DMS53 (cell line): ENCODE data around the gene PTK7.

ENCODE experiments used
- DNase-seq: peaks from one replicate; lab custom pipeline; 2025; lab: John Stamatoyannopoulos, UW

The PTK7 gene

GRCh38 chr6:43086022-43086658, 10.0 kb downstream of the PTK7 start:
- DNase-seq: no peak

GRCh38 chr6:43088654-43089056, 12.5 kb downstream of the PTK7 start:
- no peak for DNase-seq

- DNase-seq: no peak
Observed at GRCh38 chr6:43089467-43089866, 13.4 kb downstream of the PTK7 start.

GRCh38 chr6:43089874-43090558, 13.9 kb downstream of the PTK7 start:
- DNase-seq: no peak

- peak; percentile 10 for DNase-seq
Observed at GRCh38 chr6:43090559-43090956, 14.4 kb downstream of the PTK7 start.

GRCh38 chr6:43091020-43091419, 14.9 kb downstream of the PTK7 start:
- no peak for DNase-seq

- DNase-seq: no peak
Observed at GRCh38 chr6:43091436-43091991, 15.4 kb downstream of the PTK7 start.

- no peak for DNase-seq
Observed at GRCh38 chr6:43092635-43093034, 16.5 kb downstream of the PTK7 start.

- no peak for DNase-seq
Observed at GRCh38 chr6:43093436-43094289, 17.5 kb downstream of the PTK7 start.

GRCh38 chr6:43095939-43096338, 19.8 kb downstream of the PTK7 start:
- no peak for DNase-seq

- DNase-seq: no peak
Observed at GRCh38 chr6:43096451-43097097, 20.5 kb downstream of the PTK7 start.

- DNase-seq: no peak
Observed at GRCh38 chr6:43097098-43097489, 21.0 kb downstream of the PTK7 start.

GRCh38 chr6:43097502-43097901, 21.4 kb downstream of the PTK7 start:
- no peak for DNase-seq

GRCh38 chr6:43101497-43101896, 25.4 kb downstream of the PTK7 start:
- DNase-seq: no peak

- no peak for DNase-seq
Observed at GRCh38 chr6:43103253-43103876, 27.3 kb downstream of the PTK7 start.

- DNase-seq: no peak
Observed at GRCh38 chr6:43105538-43106222, 29.6 kb downstream of the PTK7 start.

- DNase-seq: no peak
Observed at GRCh38 chr6:43107344-43108062, 31.4 kb downstream of the PTK7 start.

GRCh38 chr6:43113431-43114260, 37.5 kb downstream of the PTK7 start:
- DNase-seq: peak; percentile 70

- DNase-seq: no peak
Observed at GRCh38 chr6:43115365-43115764, 39.3 kb downstream of the PTK7 start.
